K562 (cell line): ENCODE results near the gene ZFYVE19. TPM values are rescaled to one million over a fixed set of nuclear protein-coding genes. Genes with fewer than 3 reads are reported as not detected.
A peak's percentile ranks its signal among the peaks of the same experiment; 100 is the strongest.

Source experiments
- BACH1 ChIP-seq: fragments of 200-800 bp; sonication (Bioruptor generic); IDR thresholded peaks from 2 replicates; pipeline ENCODE4 v1.6.1; 2016; ENCODE audit warnings: missing genetic modification characterization, missing compliant biosample characterization
- CREM ChIP-seq: IDR thresholded peaks from 2 replicates; pipeline ENCODE4 v1.6.1; 2014; ENCODE audit warnings: antibody characterized with exemption, low read depth
- FOXJ2 ChIP-seq: fragments of 200-800 bp; sonication (Bioruptor generic); IDR thresholded peaks from 2 replicates; pipeline ENCODE4 v1.6.1; 2016; ENCODE audit warnings: missing genetic modification characterization, missing compliant biosample characterization
- GATA2 ChIP-seq: sonication (generic); formaldehyde crosslinking; IDR thresholded peaks from 2 replicates; pipeline ENCODE4 v1.4.0; 2020; ENCODE audit warnings: mild to moderate bottlenecking, missing genetic modification reagents
- JUND ChIP-seq, 2 experiments: IDR thresholded peaks; 2 replicates in 1 of 2; 3 replicates in 1 of 2; pipeline ENCODE4 v1.6.1; 2011; ENCODE audit warnings: borderline replicate concordance in 2 of 2, low read depth in 2 of 2, low read length in 2 of 2, improper control_type of control experiment in 1 of 2, missing biosample characterization in 1 of 2, missing genetic modification characterization in 1 of 2, missing genetic modification reagents in 1 of 2
- KAT7 ChIP-seq: sonication (generic); formaldehyde crosslinking; IDR thresholded peaks from 2 replicates; pipeline ENCODE4 v1.8.0; 2022; ENCODE audit warnings: missing genetic modification reagents, mild to moderate bottlenecking, borderline replicate concordance
- PCBP1 ChIP-seq: fragments of 200-400 bp; formaldehyde crosslinking; IDR thresholded peaks from 2 replicates; pipeline ENCODE4 v1.6.1; 2018; ENCODE audit warnings: mild to moderate bottlenecking, low read depth, low read length; ENCODE audit not compliant: poor library complexity, severe bottlenecking
- SRSF9 ChIP-seq: fragments of 200-400 bp; formaldehyde crosslinking; IDR thresholded peaks from 2 replicates; pipeline ENCODE4 v1.6.1; 2017; ENCODE audit warnings: low read depth, low read length, borderline replicate concordance
- TARDBP ChIP-seq: fragments of 450-650 bp; IDR thresholded peaks from 2 replicates; pipeline ENCODE4 v1.6.1; 2016
- TOE1 ChIP-seq, 2 experiments: fragments of 450-650 bp in 1 of 2; sonication (generic) in 1 of 2; formaldehyde crosslinking in 1 of 2; IDR thresholded peaks; 2 replicates each; pipeline versions ENCODE4 v1.7.1 to v1.8.0; 2016 to 2022; ENCODE audit warnings: borderline replicate concordance in 2 of 2, mild to moderate bottlenecking in 2 of 2, antibody characterized with exemption in 1 of 2, inconsistent platforms in 1 of 2, low read depth in 1 of 2, missing genetic modification reagents in 1 of 2, moderate library complexity in 1 of 2
- ZBED1 ChIP-seq: IDR thresholded peaks from 2 replicates; pipeline ENCODE4 v1.6.1; 2014
- ZNF436 ChIP-seq: fragments of 250-450, 450-650 bp; sonication (Bioruptor Pico); formaldehyde crosslinking; IDR thresholded peaks from 2 replicates; pipeline ENCODE4 v1.7.0; 2020; ENCODE audit warnings: mild to moderate bottlenecking
- polyA plus RNA-seq, 8 experiments: library from polyadenylated mRNA; depleted of rRNA in 4 of 8; stranded (reverse) in 5 of 8; unstranded in 3 of 8; fragments of >200 nt; fragmentation: Nextera tagmentation in 2 of 8; fragmentation: Illumina TruSeq in 1 of 8; extraction: Ambion mirVana in 2 of 8; extraction: Trizol in 1 of 8; gene quantifications; 2 replicates each; pipeline versions ENCODE4 v1.2.1 to v1.2.3, GENCODE V29; 2011 to 2014; ENCODE audit warnings: inconsistent platforms in 1 of 8, missing spikeins in 1 of 8
- total RNA-seq, 7 experiments: library from RNA; depleted of rRNA in 6 of 7; stranded (reverse); fragments of >200 nt in 6 of 7; fragmentation: Illumina TruSeq in 2 of 7; extraction: Trizol in 2 of 7; gene quantifications; 2 replicates each; pipeline versions ENCODE4 v1.2.1 to v1.2.3, GENCODE V29; 2011 to 2021; ENCODE audit warnings: low replicate concordance in 1 of 7
- TF ChIP-seq, protein P1 (sequence below), 2 experiments: fragments of 200-800 bp in 1 of 2; sonication (Bioruptor generic) in 1 of 2; sonication (generic) in 1 of 2; formaldehyde crosslinking in 1 of 2; IDR thresholded peaks in 1 of 2; conservative IDR thresholded peaks in 1 of 2; 2 replicates each; pipeline versions ENCODE4 v1.5.0 to v1.6.1; 2016 to 2020; ENCODE audit warnings: missing compliant biosample characterization in 1 of 2, missing genetic modification characterization in 1 of 2, missing genetic modification reagents in 1 of 2
- TF ChIP-seq, protein P2 (sequence below): sonication (generic); formaldehyde crosslinking; IDR thresholded peaks from 2 replicates; pipeline ENCODE4 v1.8.0; 2023; ENCODE audit warnings: mild to moderate bottlenecking, missing genetic modification reagents
- TF ChIP-seq, protein P3 (sequence below): sonication (generic); formaldehyde crosslinking; IDR thresholded peaks from 2 replicates; pipeline ENCODE4 v1.8.0; 2022; ENCODE audit warnings: mild to moderate bottlenecking, missing genetic modification reagents

The ZFYVE19 gene
- total and polyA plus RNA-seq, 9 of the 15 experiments (the other 6 are each of a cell fraction or from before 2014, with no cell fraction given), result 1.5 to 36.8 (median 19.9) TPM

DNA sequence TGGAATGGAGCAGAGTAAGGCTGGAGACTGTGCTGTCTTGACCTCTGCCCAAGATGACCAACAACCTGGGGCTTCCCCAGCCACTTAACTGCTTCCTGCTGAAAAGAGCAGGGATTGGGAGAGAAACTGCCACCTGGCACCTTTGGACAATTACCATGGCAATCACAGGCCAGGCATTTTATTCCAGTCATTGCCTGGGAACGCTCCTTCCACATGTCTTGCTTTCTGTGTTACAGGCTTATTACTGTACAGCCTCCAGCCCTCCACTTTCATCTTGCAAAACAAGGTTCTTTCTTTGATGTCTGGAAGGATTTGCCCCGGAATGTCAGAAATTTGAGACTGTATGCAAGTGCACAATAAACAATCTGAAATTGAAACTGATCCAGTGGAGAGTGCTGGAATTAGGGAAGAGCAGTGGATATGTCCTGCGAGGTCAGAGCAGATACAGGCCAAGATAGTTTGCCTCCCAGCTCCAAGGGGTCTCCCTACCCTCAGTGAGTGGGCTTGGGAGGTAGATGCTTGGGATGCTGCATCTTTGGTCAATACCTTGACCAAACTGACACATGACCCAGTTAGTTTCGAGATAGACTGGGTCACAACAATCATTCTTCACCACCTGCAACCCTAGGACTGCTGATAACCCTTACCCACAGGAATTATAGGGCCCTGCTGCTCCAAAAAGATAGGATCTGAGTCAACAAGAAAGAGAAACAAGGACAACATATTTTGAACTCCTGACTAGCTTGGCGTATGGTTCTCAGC is 19.0 kb downstream of the ZFYVE19 start (continued):
- TF ChIP-seq, protein P1, sequence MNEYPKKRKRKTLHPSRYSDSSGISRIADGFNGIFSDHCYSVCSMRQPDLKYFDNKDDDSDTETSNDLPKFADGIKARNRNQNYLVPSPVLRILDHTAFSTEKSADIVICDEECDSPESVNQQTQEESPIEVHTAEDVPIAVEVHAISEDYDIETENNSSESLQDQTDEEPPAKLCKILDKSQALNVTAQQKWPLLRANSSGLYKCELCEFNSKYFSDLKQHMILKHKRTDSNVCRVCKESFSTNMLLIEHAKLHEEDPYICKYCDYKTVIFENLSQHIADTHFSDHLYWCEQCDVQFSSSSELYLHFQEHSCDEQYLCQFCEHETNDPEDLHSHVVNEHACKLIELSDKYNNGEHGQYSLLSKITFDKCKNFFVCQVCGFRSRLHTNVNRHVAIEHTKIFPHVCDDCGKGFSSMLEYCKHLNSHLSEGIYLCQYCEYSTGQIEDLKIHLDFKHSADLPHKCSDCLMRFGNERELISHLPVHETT (CRISPR knock-in tag; conservative IDR thresholded peaks at IDR 0.05 in 1 of 2, IDR thresholded peaks at IDR 0.05 in 1 of 2), result peak in 1 of 2 experiments; percentile 67; a peak in 1 of 4 replicates
- TF ChIP-seq ZBED1 (peak; percentile 55; the same call in 1 of the 2 replicates), PCBP1 (no peak), TARDBP (peak; percentile 92; the same call in 1 of the 2 replicates), GATA2 (peak; percentile 90), JUND (IDR thresholded peaks at IDR 0.05; ENCODE audit: borderline replicate concordance, low read depth, low read length) (peak; percentile 55; the same call in 1 of the 2 replicates), JUND (tag; IDR thresholded peaks at IDR 0.05; ENCODE audit: borderline replicate concordance, low read depth, low read length) (peak; percentile 25; the same call in 1 of the 3 replicates), ZNF436 (CRISPR knock-in tag) (no peak), CREM (0 out of 2 replicates have a peak, but pooled peaks have one; percentile 12), FOXJ2 (peak; percentile 86), SRSF9 (no peak), TOE1 (IDR thresholded peaks at IDR 0.05; ENCODE audit: borderline replicate concordance) (peak; percentile 79; the same call in 1 of the 2 replicates), TOE1 (CRISPR knock-in tag; IDR thresholded peaks at IDR 0.05; ENCODE audit: borderline replicate concordance, low read depth) (no peak), KAT7 (CRISPR knock-in tag) (no peak), BACH1 (tag) (peak; percentile 70)
- TF ChIP-seq, protein P2, sequence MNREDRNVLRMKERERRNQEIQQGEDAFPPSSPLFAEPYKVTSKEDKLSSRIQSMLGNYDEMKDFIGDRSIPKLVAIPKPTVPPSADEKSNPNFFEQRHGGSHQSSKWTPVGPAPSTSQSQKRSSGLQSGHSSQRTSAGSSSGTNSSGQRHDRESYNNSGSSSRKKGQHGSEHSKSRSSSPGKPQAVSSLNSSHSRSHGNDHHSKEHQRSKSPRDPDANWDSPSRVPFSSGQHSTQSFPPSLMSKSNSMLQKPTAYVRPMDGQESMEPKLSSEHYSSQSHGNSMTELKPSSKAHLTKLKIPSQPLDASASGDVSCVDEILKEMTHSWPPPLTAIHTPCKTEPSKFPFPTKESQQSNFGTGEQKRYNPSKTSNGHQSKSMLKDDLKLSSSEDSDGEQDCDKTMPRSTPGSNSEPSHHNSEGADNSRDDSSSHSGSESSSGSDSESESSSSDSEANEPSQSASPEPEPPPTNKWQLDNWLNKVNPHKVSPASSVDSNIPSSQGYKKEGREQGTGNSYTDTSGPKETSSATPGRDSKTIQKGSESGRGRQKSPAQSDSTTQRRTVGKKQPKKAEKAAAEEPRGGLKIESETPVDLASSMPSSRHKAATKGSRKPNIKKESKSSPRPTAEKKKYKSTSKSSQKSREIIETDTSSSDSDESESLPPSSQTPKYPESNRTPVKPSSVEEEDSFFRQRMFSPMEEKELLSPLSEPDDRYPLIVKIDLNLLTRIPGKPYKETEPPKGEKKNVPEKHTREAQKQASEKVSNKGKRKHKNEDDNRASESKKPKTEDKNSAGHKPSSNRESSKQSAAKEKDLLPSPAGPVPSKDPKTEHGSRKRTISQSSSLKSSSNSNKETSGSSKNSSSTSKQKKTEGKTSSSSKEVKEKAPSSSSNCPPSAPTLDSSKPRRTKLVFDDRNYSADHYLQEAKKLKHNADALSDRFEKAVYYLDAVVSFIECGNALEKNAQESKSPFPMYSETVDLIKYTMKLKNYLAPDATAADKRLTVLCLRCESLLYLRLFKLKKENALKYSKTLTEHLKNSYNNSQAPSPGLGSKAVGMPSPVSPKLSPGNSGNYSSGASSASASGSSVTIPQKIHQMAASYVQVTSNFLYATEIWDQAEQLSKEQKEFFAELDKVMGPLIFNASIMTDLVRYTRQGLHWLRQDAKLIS (CRISPR knock-in tag), result no peak
- TF ChIP-seq, protein P3, sequence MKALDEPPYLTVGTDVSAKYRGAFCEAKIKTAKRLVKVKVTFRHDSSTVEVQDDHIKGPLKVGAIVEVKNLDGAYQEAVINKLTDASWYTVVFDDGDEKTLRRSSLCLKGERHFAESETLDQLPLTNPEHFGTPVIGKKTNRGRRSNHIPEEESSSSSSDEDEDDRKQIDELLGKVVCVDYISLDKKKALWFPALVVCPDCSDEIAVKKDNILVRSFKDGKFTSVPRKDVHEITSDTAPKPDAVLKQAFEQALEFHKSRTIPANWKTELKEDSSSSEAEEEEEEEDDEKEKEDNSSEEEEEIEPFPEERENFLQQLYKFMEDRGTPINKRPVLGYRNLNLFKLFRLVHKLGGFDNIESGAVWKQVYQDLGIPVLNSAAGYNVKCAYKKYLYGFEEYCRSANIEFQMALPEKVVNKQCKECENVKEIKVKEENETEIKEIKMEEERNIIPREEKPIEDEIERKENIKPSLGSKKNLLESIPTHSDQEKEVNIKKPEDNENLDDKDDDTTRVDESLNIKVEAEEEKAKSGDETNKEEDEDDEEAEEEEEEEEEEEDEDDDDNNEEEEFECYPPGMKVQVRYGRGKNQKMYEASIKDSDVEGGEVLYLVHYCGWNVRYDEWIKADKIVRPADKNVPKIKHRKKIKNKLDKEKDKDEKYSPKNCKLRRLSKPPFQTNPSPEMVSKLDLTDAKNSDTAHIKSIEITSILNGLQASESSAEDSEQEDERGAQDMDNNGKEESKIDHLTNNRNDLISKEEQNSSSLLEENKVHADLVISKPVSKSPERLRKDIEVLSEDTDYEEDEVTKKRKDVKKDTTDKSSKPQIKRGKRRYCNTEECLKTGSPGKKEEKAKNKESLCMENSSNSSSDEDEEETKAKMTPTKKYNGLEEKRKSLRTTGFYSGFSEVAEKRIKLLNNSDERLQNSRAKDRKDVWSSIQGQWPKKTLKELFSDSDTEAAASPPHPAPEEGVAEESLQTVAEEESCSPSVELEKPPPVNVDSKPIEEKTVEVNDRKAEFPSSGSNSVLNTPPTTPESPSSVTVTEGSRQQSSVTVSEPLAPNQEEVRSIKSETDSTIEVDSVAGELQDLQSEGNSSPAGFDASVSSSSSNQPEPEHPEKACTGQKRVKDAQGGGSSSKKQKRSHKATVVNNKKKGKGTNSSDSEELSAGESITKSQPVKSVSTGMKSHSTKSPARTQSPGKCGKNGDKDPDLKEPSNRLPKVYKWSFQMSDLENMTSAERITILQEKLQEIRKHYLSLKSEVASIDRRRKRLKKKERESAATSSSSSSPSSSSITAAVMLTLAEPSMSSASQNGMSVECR (CRISPR knock-in tag), result no peak
